HG03108 (cell line): ENCODE measurements around the gene BRCC3.

Source experiments
- ATAC-seq: cut with Tn5 transposase; IDR thresholded peaks from one replicate; pipeline ENCODE4 v1.9.1; 2021; ENCODE audit warnings: moderate library complexity; ENCODE audit not compliant: unreplicated experiment

Gene BRCC3

DNA sequence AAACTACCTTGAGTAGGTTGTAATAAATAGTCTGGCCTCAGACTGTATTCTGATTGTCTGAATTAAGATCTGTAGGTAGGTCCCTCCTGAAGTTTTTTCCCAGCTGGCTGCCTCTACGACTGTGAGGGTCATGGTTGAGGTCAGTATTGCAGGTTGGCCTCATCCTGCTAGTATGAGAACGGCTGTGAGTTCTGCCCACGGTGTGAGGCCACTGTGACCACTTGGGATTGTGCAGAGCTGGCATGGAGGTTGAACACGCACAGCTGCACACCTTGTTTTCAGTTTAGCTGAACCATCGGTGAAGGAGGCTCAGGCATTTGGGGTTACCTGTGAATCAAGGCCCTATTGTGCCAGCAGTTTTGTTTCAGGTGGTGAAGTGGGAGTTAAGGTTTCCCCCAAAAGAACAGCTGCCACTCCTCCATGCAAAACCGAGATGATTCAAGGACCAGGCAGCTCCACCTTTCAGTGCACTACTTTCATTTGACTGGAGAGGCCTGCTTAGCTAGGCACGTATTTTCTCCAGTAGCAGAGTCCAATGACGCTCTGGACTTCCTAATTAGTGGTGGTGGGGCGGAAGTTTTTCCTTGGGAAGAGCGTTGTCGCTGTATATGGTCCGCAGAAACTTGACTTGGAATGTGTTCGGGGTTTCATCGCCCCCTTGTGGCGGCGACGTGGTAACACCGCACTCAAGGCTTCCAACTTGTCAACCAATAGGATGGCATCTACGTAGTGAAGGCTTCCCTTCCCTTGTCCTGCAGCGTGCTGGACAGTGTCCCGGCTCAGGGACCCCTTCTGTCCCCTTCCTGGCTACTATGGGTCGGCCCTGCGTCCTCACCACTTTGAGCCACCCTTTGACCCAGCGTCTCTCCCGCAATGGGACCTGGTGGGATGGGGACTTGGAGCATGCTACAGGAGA is 14.2 kb upstream of the BRCC3 start:
- ATAC-seq, result peak; percentile 60

DNA sequence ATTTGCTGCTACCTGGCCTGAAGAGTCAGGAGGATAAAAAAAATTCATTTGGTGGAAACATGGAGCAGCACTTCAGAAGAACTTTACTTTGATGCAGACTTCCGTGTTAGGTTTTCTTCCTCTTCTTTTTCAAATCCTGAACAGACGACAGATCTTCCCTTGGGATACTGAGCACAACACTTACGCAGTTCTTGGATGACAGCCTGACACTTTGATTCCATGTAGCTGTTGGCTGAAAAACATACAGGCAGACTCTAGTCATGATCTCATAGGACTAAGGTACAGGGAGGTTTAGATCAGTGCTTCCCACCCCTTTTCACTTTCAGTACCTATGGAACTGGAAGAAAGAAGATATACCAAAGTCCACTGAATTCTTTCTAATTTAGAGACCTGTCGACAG is 9.5 kb upstream of the BRCC3 start:
- ATAC-seq, result no peak

DNA sequence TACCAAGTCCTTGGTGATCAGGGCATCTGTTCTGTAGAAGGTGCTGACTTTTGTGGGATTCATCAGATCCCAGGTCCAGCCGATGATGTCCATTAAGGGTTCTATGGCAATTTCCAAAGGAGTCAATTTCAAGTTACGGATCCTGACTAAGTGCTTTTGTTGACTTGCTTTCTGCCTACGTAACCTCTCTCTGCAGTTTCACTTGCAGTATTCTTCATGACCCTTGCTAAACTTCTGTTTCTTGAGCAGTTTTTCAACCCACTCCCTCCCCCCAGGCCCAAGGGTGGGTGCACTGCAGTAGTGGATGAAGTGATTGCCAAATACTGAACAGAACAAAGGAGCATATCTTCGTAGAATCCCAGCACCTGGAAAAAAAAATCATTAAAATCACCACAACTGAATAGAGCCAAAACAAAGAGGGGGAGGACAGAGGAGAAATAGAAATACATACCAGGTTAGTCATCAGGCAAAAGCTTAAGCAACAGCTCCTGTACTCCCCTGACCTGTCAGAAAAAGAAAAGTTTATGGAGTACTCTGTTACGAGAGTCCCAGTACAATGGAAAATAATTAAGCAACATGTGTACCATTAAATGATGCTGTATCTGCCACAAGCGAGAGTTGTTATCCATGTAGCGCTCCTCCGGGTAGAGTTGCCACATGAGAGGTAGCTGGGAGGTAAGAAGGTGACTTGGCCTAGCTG is 6.1 kb upstream of the BRCC3 start:
- ATAC-seq, result no peak

- ATAC-seq, result no peak
Measured at GRCh38 chrX:155068165-155068564, 3.1 kb upstream of the BRCC3 start.

GRCh38 chrX:155069414-155069813 is 1.9 kb upstream of the BRCC3 start:
- ATAC-seq, result no peak

GRCh38 chrX:155070038-155070437 is 1.3 kb upstream of the BRCC3 start:
- ATAC-seq, result no peak

DNA sequence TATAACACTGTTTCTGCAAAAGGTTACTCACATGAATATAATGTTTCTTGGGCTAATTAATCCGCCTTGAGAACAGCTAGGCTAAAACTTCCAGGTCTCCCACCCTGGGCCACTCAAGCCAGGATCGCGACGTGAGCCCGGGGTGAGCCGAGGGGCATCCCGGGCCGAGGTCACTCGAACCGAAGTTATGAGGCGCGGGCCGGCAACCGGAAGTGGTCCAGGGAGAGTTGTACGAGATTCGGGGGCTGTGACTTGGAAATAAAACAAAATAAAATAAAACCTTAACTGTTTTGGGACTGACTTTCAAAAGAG is 689 bp upstream of the BRCC3 start:
- ATAC-seq, result peak; percentile 17

DNA sequence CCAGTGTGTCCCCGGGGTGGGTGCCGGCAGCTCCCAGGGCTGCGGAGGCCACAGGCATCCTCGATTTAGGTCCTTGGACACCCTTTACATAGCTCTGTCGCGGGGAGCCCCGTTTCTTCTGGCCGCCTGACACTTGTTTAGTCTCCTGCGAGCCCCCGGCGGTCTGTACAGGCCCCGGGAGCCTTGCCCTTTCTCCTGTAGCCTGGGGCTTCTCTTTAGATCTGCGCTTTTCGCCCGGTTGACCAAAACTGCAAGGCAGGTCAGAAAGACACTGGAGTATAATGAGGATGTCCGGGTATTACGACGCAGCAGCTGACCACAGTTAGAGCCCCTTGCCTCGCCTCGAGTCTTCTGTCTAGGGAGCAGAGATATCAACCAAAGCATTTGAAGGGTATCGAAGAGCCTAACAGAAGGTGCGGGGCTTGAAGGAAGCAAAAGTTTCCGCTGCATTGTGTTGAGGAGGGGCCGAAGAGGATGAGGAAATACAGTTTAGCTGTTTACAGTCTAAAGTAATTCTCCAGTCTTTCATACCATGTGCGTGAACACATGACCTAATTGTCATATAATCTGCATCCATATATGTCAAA is 479 bp downstream of the BRCC3 start:
- no peak for ATAC-seq

DNA sequence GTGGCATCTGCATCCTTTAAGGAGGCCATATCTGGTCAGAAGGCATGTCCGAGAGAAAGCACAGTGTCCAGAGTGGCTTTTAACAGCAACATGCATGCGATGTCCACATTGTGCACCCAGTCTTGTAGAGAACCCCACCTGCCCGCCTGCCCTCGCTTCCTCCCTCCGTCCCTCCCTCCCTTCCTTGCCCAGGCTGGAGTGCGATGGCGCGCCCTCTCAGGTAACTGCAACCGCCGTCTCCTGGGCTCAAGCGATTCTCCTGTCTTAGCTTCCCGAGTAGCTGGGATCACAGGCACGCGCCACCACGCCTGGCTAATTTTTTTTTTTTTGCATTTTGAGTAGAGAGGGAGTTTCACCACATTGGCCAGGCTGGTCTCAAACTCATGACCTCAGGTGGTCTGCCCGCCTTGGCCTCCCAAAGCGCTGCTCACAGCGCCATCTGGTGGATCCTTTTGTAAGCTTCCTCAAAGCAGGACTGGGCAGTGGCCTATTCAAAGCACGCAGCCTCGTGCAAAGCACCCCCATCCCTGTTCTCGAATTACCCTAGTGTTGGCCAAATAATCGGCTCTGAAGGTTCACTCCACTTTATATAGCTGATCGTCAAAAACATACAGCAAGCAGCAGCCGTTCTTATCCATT is 15.0 kb downstream of the BRCC3 start:
- no peak for ATAC-seq

DNA sequence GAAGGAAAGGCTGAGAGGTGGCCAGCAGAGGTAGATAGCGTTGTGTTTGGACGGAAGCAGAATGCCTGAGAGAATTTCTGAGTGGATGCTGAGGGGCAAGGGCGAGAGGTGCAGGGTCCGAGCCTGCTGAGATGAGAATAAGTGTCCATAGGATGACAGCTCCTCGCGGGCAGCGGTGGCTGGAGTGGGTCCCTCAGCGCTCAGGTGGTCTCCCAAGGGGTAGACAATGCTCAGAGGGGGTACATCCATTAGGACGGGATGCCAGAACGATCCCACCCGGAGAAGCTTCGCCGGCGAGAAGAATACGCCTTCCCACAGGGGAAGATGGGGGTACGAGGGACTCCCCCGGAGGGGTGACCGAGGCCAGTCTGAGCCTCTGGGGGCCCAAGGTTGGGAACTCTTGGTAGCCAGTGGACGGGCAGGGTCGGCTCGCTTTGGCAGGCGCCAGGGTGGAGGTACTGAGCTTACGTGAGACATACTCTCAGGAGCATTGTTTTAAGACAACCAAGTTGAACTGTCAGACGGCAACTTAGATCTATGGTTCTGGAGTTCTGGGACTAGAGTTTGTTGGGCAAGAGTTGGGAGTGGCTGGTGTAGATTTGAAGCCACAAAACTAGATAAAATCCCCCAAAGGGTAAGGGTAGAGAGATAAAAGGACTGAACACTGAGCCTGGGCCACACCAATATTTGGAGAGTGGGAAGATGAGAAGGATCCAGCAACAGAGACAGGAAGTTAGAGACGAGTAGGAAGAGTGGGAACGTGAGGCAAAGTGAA is 15.8 kb downstream of the BRCC3 start:
- no peak for ATAC-seq

GRCh38 chrX:155094468-155095061 is 23.3 kb downstream of the BRCC3 start:
- ATAC-seq, result no peak

DNA sequence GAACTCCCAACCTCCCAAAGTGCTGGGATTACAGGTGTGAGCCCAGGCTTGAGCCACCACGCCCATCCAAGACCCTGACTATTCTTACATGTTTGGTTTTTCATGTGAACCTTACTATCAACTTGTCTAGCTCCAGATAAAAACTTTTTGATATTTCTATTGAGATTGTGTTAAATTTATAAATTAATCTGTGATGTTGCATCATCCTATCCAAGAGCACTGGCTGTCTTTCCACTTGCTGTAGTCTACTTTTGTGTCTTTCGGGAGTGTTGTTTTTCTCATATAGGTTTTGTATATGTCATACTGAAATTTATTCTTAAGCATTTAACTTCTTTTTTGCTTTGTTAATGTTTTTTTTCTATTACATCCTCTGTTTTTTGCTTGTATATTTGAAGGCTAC is 34.6 kb downstream of the BRCC3 start:
- no peak for ATAC-seq

DNA sequence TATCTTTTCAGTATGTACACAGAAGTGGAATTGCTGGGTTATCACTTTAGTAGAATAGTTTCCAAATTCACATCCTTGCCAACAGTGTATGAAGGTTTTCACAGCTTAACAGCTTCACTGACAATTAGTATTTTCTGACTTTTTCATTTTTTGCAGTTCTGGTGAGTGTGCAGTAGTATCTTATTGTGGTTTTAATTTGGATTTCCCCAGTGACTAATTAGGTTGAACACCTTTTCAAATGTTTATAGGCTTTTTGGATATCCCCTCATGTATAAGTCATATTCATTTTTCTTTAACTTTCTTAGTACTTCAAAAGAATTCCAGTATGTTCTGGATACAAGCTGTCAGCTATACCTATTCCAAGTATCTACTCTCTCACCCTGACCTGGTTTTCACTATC is 37.1 kb downstream of the BRCC3 start:
- ATAC-seq, result no peak

DNA sequence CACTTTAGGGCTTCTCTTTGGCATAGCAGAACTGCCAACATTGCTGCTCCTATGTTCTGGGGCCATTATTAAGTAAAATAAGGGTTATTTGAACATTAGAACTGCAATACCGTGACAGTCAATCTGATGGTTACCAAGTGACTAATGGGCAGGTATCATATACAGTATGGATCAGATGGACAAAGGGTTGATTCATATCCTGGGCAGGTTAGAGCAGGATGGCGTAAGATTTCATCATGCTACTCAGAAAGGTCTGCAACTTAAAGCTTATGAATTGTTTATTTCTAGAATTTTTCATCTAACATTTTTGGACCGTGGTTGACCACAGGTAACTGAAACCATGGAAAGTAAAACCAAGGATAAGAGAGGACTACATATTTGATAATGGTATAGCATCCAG is 40.9 kb downstream of the BRCC3 start:
- no peak for ATAC-seq

- no peak for ATAC-seq
Measured at GRCh38 chrX:155113097-155113496, 41.8 kb downstream of the BRCC3 start.

- ATAC-seq, result no peak
Measured at GRCh38 chrX:155115174-155115819, 44.0 kb downstream of the BRCC3 start.

DNA sequence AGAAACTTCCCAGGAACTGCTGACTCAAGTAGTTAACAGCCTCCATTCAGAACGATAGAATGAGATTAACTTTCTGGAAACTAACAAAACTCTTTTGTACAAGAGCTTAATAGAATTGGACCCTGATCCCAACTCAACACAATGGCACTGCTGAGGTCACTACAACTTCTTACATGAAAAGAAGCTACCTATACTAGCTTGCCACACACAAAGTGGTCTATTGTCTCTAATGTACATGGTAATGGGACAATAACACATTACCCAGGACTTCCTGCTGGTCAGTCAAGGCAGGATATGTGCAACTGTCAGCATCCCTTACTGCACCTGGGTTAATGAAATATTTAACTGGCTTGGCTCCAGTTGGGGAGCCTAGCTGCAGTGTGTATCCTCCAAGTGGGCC is 56.2 kb downstream of the BRCC3 start:
- no peak for ATAC-seq

DNA sequence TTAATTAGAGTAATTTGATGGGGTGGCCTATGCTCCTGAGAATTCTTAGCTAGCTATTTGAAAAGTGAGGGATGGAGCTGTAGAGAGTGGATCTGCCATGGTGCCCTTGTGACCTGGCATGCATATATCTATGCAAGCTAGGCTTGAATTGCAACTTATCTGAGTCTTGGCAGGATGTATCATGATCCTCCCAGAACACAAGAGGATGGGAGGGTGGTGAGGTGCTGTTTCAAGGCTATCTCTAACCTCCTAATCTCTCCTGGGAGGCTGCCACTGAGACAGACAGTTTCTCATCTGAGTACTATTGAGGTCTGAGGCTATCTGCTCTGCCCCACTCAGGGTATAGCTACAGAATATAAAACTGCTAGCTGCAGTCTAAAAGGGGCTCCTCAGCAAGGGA is 56.6 kb downstream of the BRCC3 start:
- ATAC-seq, result no peak

GRCh38 chrX:155132110-155132509 is 60.8 kb downstream of the BRCC3 start:
- ATAC-seq, result no peak

- no peak for ATAC-seq
Measured at GRCh38 chrX:155134255-155134654, 62.9 kb downstream of the BRCC3 start.
